ENCODE measurements around the gene NDUFS7. TPM values are rescaled to one million over a fixed set of nuclear protein-coding genes. Genes with fewer than 3 reads are reported as not detected.

The NDUFS7 gene
- polyA plus RNA-seq (ENCODE audit: insufficient read length in 4 of 4): 10 to 100 TPM; 43.6 to 99.1 (median 85.1) TPM

GRCh38 chr19:1383312-1384084, at the start of gene NDUFS7:
TSS of gene NDUFS7 (plus strand) at chr19:1383907. CDS start at chr19:1383927, 20 bp downstream.
- DNase-seq (ENCODE audit: low read depth in 4 of 4, low spot score in 2 of 4): peak; percentile 87 to 90 (median 88)

GRCh38 chr19:1336079-1336684, 47.5 kb upstream of the NDUFS7 start:
- DNase-seq (ENCODE audit: low read depth in 4 of 4, low spot score in 2 of 4): no peak

GRCh38 chr19:1340681-1341469, 42.8 kb upstream of the NDUFS7 start:
- no peak for DNase-seq (ENCODE audit: low read depth in 4 of 4, low spot score in 2 of 4)

- DNase-seq (ENCODE audit: low read depth in 4 of 4, low spot score in 2 of 4): no peak
Observed at GRCh38 chr19:1343041-1343440, 40.7 kb upstream of the NDUFS7 start.

- DNase-seq (ENCODE audit: low read depth in 4 of 4, low spot score in 2 of 4): no peak
Observed at GRCh38 chr19:1349211-1349610, 34.5 kb upstream of the NDUFS7 start.

- DNase-seq (ENCODE audit: low read depth in 4 of 4, low spot score in 2 of 4): no peak
Observed at GRCh38 chr19:1350867-1351266, 32.8 kb upstream of the NDUFS7 start.

GRCh38 chr19:1351381-1351851, 32.3 kb upstream of the NDUFS7 start:
- no peak for DNase-seq (ENCODE audit: low read depth in 4 of 4, low spot score in 2 of 4)

GRCh38 chr19:1353144-1353543, 30.6 kb upstream of the NDUFS7 start:
- DNase-seq (ENCODE audit: low read depth in 4 of 4, low spot score in 2 of 4): no peak

- no peak for DNase-seq (ENCODE audit: low read depth in 4 of 4, low spot score in 2 of 4)
Observed at GRCh38 chr19:1354970-1355567, 28.6 kb upstream of the NDUFS7 start.

GRCh38 chr19:1355568-1356507, 27.9 kb upstream of the NDUFS7 start:
- peak in 1 of 4 donors; percentile 49 for DNase-seq (ENCODE audit: low read depth in 4 of 4, low spot score in 2 of 4)

- peak in 3 of 4 donors; percentile 55 to 79 (median 76) for DNase-seq (ENCODE audit: low read depth in 4 of 4, low spot score in 2 of 4)
Observed at GRCh38 chr19:1356508-1356865, 27.2 kb upstream of the NDUFS7 start.

- no peak for DNase-seq (ENCODE audit: low read depth in 4 of 4, low spot score in 2 of 4)
Observed at GRCh38 chr19:1357531-1358109, 26.1 kb upstream of the NDUFS7 start.

- DNase-seq (ENCODE audit: low read depth in 4 of 4, low spot score in 2 of 4): no peak
Observed at GRCh38 chr19:1360126-1360817, 23.4 kb upstream of the NDUFS7 start.

- no peak for DNase-seq (ENCODE audit: low read depth in 4 of 4, low spot score in 2 of 4)
Observed at GRCh38 chr19:1360818-1361461, 22.8 kb upstream of the NDUFS7 start.

- no peak for DNase-seq (ENCODE audit: low read depth in 4 of 4, low spot score in 2 of 4)
Observed at GRCh38 chr19:1361601-1362386, 21.9 kb upstream of the NDUFS7 start.

GRCh38 chr19:1362387-1363257, 21.1 kb upstream of the NDUFS7 start:
- DNase-seq (ENCODE audit: low read depth in 4 of 4, low spot score in 2 of 4): no peak

GRCh38 chr19:1363599-1363998, 20.1 kb upstream of the NDUFS7 start:
- no peak for DNase-seq (ENCODE audit: low read depth in 4 of 4, low spot score in 2 of 4)
